HG03469 (cell line): ENCODE measurements around the gene SELENOO.

Source experiments
- ATAC-seq: cut with Tn5 transposase; IDR thresholded peaks from one replicate; pipeline ENCODE4 v1.9.1; 2021; ENCODE audit warnings: mild to moderate bottlenecking, moderate library complexity, moderate number of reproducible peaks; ENCODE audit not compliant: unreplicated experiment

The SELENOO gene

GRCh38 chr22:50252082-50253045 is 51.6 kb downstream of the SELENOO start:
- ATAC-seq = no peak

- ATAC-seq = no peak
Measured at GRCh38 chr22:50253046-50253915, 52.5 kb downstream of the SELENOO start.

GRCh38 chr22:50253941-50254340 is 53.1 kb downstream of the SELENOO start:
- ATAC-seq = no peak

- no peak for ATAC-seq
Measured at GRCh38 chr22:50255099-50255498, 54.3 kb downstream of the SELENOO start.

- ATAC-seq = no peak
Measured at GRCh38 chr22:50255607-50256006, 54.8 kb downstream of the SELENOO start.

GRCh38 chr22:50256258-50256862 is 55.5 kb downstream of the SELENOO start:
- ATAC-seq = no peak

GRCh38 chr22:50257041-50257440 is 56.2 kb downstream of the SELENOO start:
- no peak for ATAC-seq

- no peak for ATAC-seq
Measured at GRCh38 chr22:50257451-50258360, 56.9 kb downstream of the SELENOO start.

GRCh38 chr22:50258361-50259292 is 57.8 kb downstream of the SELENOO start:
- ATAC-seq = no peak

GRCh38 chr22:50259302-50259701 is 58.5 kb downstream of the SELENOO start:
- ATAC-seq = no peak

- no peak for ATAC-seq
Measured at GRCh38 chr22:50260434-50260800, 59.6 kb downstream of the SELENOO start.

GRCh38 chr22:50260801-50261614 is 60.2 kb downstream of the SELENOO start:
- no peak for ATAC-seq

GRCh38 chr22:50261615-50262459 is 61.0 kb downstream of the SELENOO start, which contains the start of gene MAPK12:
TSS of gene MAPK12 (minus strand) at chr22:50261683. CDS start at chr22:50261509, 174 bp downstream.
- ATAC-seq = no peak

GRCh38 chr22:50262460-50262911 is 61.7 kb downstream of the SELENOO start:
- ATAC-seq = no peak

- ATAC-seq = no peak
Measured at GRCh38 chr22:50262973-50263617, 62.3 kb downstream of the SELENOO start.

GRCh38 chr22:50264104-50264745 is 63.4 kb downstream of the SELENOO start:
- no peak for ATAC-seq
